Upper lobe of right lung (tissue), 1 donor: ENCODE measurements around the gene LRIT1. TPM values are rescaled to one million over a fixed set of nuclear protein-coding genes. Genes with fewer than 3 reads are reported as not detected.

Source experiments
- ATAC-seq: fragments of 200-7000 bp; cut with Tn5 transposase; one replicate; pipeline ENCODE4 v1.9.1; 2020; ENCODE audit warnings: mild to moderate bottlenecking, moderate library complexity
- DNase-seq: peaks from one replicate; pipeline ENCODE4 v3.0.0-alpha.2; 2020
- H3K27ac ChIP-seq: fragments of 200-600 bp; one replicate; pipeline ENCODE4 v1.8.0; 2022
- H3K27me3 ChIP-seq: fragments of 200-600 bp; one replicate; pipeline ENCODE4 v1.8.0; 2022; ENCODE audit warnings: mild to moderate bottlenecking
- H3K36me3 ChIP-seq: fragments of 200-600 bp; one replicate; pipeline ENCODE4 v1.8.0; 2022
- H3K4me1 ChIP-seq: fragments of 200-600 bp; one replicate; pipeline ENCODE4 v1.8.0; 2022
- H3K4me3 ChIP-seq: fragments of 200-600 bp; one replicate; pipeline ENCODE4 v1.8.0; 2022; ENCODE audit warnings: mild to moderate bottlenecking
- H3K9me3 ChIP-seq: fragments of 200-600 bp; one replicate; pipeline ENCODE4 v1.8.0; 2022
- intact Hi-C: fragments of 100-400 bp; cut with DNase I; formaldehyde crosslinking; loops from one replicate; pipeline ENCODE4 v1.11.0; 2022
- total RNA-seq: library from RNA; stranded (reverse); fragmentation: NEBNext Ultra II Directional; extraction: Animal tissue kit (Norgen Biotek cat#: 25700); gene quantifications from one replicate; pipeline ENCODE4 v1.2.1, GENCODE V29; 2021
- TF ChIP-seq, protein P1 (sequence below): fragments of 200-600 bp; IDR thresholded peaks from one replicate; pipeline ENCODE4 v1.8.0; 2022; ENCODE audit warnings: antibody characterized with exemption
- donor health status: DM: no; HTN: yes; CAD: no; lungs with severe emphysema.

The LRIT1 gene
- total RNA-seq, 1 donor from 2014 or later = not detected

DNA sequence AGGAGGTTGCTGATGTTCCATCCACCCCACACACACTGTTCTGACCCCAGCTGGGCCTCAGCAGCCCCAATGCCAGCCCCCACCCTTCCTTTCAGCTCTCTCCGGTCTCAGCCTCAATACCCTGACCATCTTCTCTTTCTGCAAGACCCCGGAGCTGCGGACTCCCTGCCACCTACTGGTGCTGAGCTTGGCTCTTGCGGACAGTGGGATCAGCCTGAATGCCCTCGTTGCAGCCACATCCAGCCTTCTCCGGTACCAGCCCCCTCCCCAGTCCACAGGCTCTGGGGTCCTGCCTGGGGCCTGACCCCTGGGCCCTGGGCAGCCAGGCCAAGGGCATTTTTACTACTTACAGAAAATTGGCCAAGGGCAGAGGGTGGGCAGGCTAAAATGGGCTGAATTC is 6.2 kb upstream of the LRIT1 start:
- ATAC-seq (no peak), DNase-seq (no peak)
- Histone ChIP-seq H3K9me3 (no peaks in the 10 kb centered on the region), H3K27ac (no peak overlapping the region), H3K4me3 (no peak overlapping the region), H3K27me3 (no peaks in the 10 kb centered on the region), H3K36me3 (no peaks in the 10 kb centered on the region), H3K4me1 (no peaks in the 10 kb centered on the region)
- intact Hi-C loops = no loop called here
- TF ChIP-seq, protein P1, sequence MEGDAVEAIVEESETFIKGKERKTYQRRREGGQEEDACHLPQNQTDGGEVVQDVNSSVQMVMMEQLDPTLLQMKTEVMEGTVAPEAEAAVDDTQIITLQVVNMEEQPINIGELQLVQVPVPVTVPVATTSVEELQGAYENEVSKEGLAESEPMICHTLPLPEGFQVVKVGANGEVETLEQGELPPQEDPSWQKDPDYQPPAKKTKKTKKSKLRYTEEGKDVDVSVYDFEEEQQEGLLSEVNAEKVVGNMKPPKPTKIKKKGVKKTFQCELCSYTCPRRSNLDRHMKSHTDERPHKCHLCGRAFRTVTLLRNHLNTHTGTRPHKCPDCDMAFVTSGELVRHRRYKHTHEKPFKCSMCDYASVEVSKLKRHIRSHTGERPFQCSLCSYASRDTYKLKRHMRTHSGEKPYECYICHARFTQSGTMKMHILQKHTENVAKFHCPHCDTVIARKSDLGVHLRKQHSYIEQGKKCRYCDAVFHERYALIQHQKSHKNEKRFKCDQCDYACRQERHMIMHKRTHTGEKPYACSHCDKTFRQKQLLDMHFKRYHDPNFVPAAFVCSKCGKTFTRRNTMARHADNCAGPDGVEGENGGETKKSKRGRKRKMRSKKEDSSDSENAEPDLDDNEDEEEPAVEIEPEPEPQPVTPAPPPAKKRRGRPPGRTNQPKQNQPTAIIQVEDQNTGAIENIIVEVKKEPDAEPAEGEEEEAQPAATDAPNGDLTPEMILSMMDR = no peak

DNA sequence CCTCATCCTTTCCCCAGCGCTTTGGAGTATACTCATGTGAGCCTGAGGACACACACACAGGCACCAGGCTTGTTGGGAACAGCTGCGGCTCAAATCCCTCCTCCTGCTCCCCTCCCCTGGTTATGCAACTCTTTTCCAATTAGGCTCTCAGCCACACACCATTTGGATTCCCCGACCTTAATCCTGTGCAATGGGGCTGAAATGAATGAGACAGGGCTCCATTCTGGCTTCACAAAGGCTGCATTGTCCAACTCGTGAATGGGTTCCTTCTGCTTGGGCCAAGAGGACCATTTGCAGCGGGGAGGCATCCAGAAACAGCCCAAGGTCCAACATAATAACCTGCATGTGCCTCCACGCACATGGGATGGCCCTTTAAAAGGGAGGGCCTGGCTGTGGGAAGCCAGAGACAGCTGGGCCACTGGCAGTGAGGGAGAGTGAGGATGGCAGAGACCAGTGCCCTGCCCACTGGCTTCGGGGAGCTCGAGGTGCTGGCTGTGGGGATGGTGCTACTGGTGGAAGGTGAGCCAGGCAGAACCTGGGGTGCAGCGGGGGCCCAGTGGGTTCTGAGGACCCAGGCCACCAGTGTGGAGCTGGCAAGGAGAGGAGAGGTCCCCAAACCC is 3.4 kb upstream of the LRIT1 start, which contains the start of gene RGR:
Gene RGR, plus strand, starts transcription at position 403 of the 620 bp plus-strand sequence. Its CDS starts 38 bp downstream, at position 441.
- no peak for DNase-seq
- ATAC-seq = peak; percentile 49
- H3K27ac ChIP-seq = peak within 1 kb of the TSS; percentile 25

DNA sequence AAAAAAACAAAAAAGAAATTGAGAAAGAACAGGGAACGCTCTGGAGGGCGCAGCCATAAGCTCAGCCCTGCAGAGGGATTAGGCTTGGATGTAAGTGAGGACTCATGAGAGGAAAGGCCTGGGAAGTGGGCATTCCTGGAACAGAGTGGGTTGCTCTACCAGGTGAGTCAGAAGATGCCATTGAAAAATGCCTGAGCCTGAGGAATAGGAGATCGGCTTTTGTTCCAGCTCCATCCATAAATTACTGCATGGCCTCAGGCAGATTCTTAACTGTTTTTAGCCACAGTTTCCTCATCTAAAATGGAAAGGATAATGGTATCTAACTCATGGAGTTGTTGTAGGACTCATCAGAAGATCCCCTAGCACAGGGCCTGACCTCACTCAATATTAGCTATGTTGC is 2.4 kb upstream of the LRIT1 start:
- Histone ChIP-seq H3K4me1 (no peaks in the 10 kb centered on the region), H3K36me3 (no peaks in the 10 kb centered on the region), H3K27ac (no peak overlapping the region), H3K27me3 (no peaks in the 10 kb centered on the region), H3K4me3 (no peak overlapping the region), H3K9me3 (no peaks in the 10 kb centered on the region)
- DNase-seq = no peak
- no peak for ATAC-seq
- TF ChIP-seq, protein P1 = no peak
- intact Hi-C loops = no loop called here

More for the DNA sequence above, 3.4 kb upstream of the LRIT1 start, which contains the start of gene RGR:
- TF ChIP-seq, protein P1 = no peak
- intact Hi-C loops = no loop called here
- Histone ChIP-seq H3K4me3 (no peak within 1 kb of the TSS), H3K4me1 (no peaks in the 10 kb centered on the region), H3K36me3 (no peaks in the 10 kb centered on the region), H3K9me3 (no peaks in the 10 kb centered on the region), H3K27me3 (no peaks in the 10 kb centered on the region)

DNA sequence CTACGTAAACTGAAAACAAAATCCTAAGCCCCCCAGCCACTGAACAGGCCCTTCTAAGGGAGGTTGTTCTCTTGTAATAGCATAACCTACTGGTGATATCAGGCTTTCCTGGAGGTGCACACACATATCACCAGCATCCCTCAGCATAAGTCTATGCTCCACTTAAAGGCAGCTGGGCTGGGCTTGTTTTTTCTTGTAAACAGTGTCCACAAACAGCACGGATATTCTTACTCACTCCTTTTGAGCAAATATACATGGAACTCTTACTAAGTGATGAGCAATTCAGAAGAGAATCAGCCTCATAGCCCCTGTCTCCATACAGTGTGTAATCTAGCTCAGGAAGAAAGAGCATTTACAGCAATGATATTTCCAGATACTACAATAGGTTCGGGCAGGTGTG is 2.4 kb downstream of the LRIT1 start:
- intact Hi-C loops = no loop called here
- Histone ChIP-seq H3K27ac (no peak overlapping the region), H3K9me3 (no peaks in the 10 kb centered on the region), H3K27me3 (no peaks in the 10 kb centered on the region), H3K4me1 (no peaks in the 10 kb centered on the region), H3K4me3 (no peak overlapping the region), H3K36me3 (no peaks in the 10 kb centered on the region)
- ATAC-seq (no peak), DNase-seq (no peak)
- TF ChIP-seq, protein P1 = no peak

DNA sequence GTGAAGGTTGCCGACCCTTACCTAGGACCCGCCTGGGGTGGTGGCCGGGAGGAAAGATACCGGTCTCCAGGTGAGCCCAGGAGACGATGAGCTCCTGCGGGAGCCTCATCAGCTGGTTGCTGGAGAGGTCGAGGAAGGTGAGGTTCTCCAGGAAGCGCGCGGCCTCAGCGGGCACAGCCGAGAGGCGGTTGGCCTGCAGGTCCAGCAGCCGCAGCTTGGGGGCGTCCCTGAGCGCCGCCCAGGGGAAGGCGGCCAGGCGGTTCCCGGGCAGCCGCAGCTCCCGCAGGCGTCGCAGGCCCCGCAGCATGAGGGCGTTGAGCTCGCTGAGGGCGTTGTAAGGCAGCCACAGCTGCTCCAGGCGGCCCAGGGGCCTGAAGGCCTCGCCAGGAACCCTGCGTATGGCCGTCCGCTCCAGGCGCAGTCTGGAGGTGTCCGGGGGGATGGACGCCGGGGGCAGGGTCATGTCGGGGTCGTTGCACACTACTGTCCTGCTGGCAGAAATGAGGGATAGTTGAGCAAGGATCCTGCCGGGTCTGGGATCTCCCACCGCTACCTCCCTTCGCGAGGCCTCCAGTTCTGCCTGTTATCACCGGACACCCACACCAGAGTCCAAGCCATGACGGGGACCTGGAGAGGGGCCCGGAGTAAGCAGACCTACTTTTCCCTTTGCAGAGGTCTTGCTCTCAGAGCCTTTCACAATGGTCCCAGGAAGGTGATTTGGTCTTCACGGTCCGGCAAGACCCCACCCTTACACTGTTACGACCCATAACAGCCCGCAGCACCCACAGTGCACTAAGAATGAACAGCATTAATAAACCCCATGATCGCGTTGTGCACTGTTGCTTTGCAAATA is 3.9 kb downstream of the LRIT1 start:
- no peak overlapping the region for H3K27ac ChIP-seq
- ATAC-seq (peak; percentile 13), DNase-seq (no peak)
- intact Hi-C loops = no loop called here
- H3K27me3 ChIP-seq = no peaks in the 10 kb centered on the region
- no peaks in the 10 kb centered on the region for H3K9me3 ChIP-seq
- H3K36me3 ChIP-seq = no peaks in the 10 kb centered on the region
- H3K4me1 ChIP-seq = no peaks in the 10 kb centered on the region
- TF ChIP-seq, protein P1 = no peak
- H3K4me3 ChIP-seq = no peak overlapping the region
